HL-60 (cell line): ENCODE data around the gene RPE65.

ENCODE experiments used
- DNase-seq, 2 experiments: peaks; one replicate each; pipeline ENCODE4 v3.0.0-alpha.2; 2010 to 2020; ENCODE audit warnings: low read depth in 1 of 2, low spot score in 1 of 2
- H3K27ac ChIP-seq: fragments of 250-450 bp; sonication (Bioruptor Pico); replicated peaks from 2 replicates; pipeline ENCODE4 v1.5.1; 2020; ENCODE audit warnings: mild to moderate bottlenecking, moderate library complexity
- H3K27me3 ChIP-seq: fragments of 250-450 bp; sonication (Bioruptor Pico); 2 replicates; pipeline ENCODE4 v1.5.1; 2021; ENCODE audit warnings: mild to moderate bottlenecking, moderate library complexity; ENCODE audit not compliant: insufficient read depth, poor library complexity, severe bottlenecking
- H3K4me3 ChIP-seq: replicated peaks from 2 replicates; pipeline ENCODE4 v1.5.1; 2011; ENCODE audit warnings: mild to moderate bottlenecking, control low read depth, low read length; ENCODE audit not compliant: insufficient read depth
- CTCF ChIP-seq: IDR thresholded peaks from one replicate; pipeline ENCODE4 v1.5.1; 2011; ENCODE audit warnings: low read length, control low read depth, inconsistent platforms; ENCODE audit not compliant: insufficient read depth
- GABPA ChIP-seq: IDR thresholded peaks from 2 replicates; pipeline ENCODE4 v1.6.1; 2012; ENCODE audit warnings: low read depth
- POLR2AphosphoS5 ChIP-seq: IDR thresholded peaks from 2 replicates; pipeline ENCODE4 v1.6.1; 2012; ENCODE audit warnings: low read depth
- REST ChIP-seq: IDR thresholded peaks from 2 replicates; pipeline ENCODE4 v1.6.1; 2012; ENCODE audit warnings: low read depth; ENCODE audit not compliant: insufficient replicate concordance
- SPI1 ChIP-seq: IDR thresholded peaks from 2 replicates; pipeline ENCODE4 v1.6.1; 2012; ENCODE audit warnings: low read depth, mild to moderate bottlenecking, borderline replicate concordance
- long read RNA-seq: library from polyadenylated mRNA; unstranded; transcript quantifications from one replicate; pipeline ENCODE4 v2.0.0, GENCODE V29; 2020

The RPE65 gene
- long read RNA-seq = 0 reads

- DNase-seq = no peak
Measured at GRCh38 chr1:68449901-68450300, at the start of gene RPE65. TSS of gene RPE65 (minus strand) at chr1:68449954. CDS start at chr1:68449905, 49 bp downstream.

GRCh38 chr1:68497358-68497698 is 47.6 kb upstream of the RPE65 start:
- no peak for DNase-seq
- TF ChIP-seq CTCF (no peak), REST (no peak), SPI1 (no peak), GABPA (no peak), POLR2AphosphoS5 (no peak)
- H3K27ac ChIP-seq = peak overlapping the region; percentile 85
- H3K4me3 ChIP-seq = peak overlapping the region; percentile 65
- no peaks in the 10 kb centered on the region for H3K27me3 ChIP-seq

More at GRCh38 chr1:68449901-68450300, at the start of gene RPE65:
- no peaks in the 10 kb centered on the region for H3K27me3 ChIP-seq
- TF ChIP-seq CTCF (no peak), POLR2AphosphoS5 (no peak)
- H3K27ac ChIP-seq = no peak within 1 kb of the TSS
- H3K4me3 ChIP-seq = no peak within 1 kb of the TSS

GRCh38 chr1:68496680-68497357 is 47.1 kb upstream of the RPE65 start, which contains the start of gene DEPDC1:
TSS of gene DEPDC1 (minus strand) at chr1:68497082. CDS start at chr1:68496999, 83 bp downstream.
- H3K4me3 ChIP-seq = peak within 1 kb of the TSS; percentile 65
- peak; percentile 30 to 94 for DNase-seq

More at GRCh38 chr1:68496680-68497357, 47.1 kb upstream of the RPE65 start, which contains the start of gene DEPDC1:
- TF ChIP-seq CTCF (no peak), REST (no peak), SPI1 (no peak), POLR2AphosphoS5 (peak; percentile 71; the same call in 1 of the 2 replicates)
- Histone ChIP-seq H3K27ac (peak within 1 kb of the TSS; percentile 85), H3K27me3 (no peaks in the 10 kb centered on the region)
